GM18858 (cell line): ENCODE data around the gene KRT72.

Experiments used
- ATAC-seq: cut with Tn5 transposase; IDR thresholded peaks from one replicate; pipeline ENCODE4 v1.9.1; 2021; ENCODE audit not compliant: unreplicated experiment

KRT72 gene

GRCh38 chr12:52600941-52601481 is at the start of gene KRT72:
Gene KRT72, minus strand, starts transcription at chr12:52601463. Its CDS starts 11 bp downstream, at chr12:52601452.
- no peak for ATAC-seq

DNA sequence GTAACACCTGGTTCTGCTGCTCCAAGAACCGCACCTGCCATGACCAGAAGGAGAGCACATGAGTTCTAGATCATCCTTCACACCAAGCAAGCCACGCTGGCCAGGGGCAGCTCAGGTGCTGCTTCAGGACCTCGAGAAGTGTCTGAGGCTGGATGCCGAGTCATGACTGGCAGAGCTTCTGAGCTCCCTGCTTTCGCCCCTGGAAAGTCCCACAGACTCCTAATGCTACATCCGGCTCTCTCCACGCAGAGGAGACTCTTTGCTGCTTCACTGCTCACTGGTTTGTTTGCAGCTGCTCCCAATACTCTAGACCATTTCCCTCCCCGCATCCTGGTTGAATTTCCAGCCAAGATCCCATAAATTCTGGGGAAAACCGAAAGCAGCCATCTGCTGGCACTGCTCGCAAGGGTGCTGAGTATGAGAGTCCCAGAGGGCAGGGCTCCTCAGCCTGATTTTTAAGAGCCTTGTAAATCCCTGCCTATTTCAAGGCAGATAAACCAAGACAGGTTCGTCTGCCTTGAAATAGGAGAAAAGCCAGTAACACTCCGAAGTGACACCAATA is 49.3 kb upstream of the KRT72 start:
- ATAC-seq, result no peak

DNA sequence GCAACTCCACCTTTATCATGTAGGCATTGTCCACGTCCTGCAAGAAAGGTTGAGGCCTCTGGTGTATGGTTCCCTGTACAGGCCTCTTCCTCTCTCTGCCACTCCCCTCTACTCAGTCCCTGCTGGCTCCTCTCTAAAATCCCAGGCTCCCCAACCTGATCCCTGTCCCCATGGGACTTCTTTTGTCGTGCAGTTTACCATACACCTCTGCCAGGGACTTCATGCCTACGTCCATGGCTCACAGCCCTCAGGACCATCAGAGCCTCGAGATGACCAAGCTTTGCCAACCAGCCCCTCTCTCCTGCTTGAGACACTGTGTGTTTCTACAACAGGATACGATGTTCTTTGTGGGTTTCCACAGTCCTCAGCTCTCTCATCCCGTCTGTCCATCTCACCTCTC is 47.8 kb upstream of the KRT72 start:
- no peak for ATAC-seq

- no peak for ATAC-seq
Measured at GRCh38 chr12:52648012-52648550, 46.8 kb upstream of the KRT72 start.

DNA sequence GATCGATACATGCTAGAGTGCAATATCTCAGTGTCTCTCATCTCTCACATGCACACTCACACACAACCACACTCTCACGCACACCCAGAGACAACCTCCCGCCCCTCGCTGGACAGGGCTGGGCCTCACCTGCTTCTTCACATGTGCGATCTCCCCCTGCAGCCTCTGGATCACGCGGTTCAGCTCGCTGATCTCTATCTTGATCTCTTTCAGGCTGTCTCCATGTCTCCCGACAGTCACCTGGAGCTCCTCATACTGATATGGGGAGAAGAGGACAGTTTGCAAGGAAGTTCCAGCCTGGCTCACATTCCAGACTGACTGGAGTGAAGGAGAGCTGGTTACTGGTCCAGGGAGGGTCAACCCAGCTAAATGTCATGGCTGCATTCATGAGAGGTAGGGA is 46.3 kb upstream of the KRT72 start:
- ATAC-seq, result no peak

GRCh38 chr12:52646613-52647012 is 45.4 kb upstream of the KRT72 start:
- no peak for ATAC-seq

DNA sequence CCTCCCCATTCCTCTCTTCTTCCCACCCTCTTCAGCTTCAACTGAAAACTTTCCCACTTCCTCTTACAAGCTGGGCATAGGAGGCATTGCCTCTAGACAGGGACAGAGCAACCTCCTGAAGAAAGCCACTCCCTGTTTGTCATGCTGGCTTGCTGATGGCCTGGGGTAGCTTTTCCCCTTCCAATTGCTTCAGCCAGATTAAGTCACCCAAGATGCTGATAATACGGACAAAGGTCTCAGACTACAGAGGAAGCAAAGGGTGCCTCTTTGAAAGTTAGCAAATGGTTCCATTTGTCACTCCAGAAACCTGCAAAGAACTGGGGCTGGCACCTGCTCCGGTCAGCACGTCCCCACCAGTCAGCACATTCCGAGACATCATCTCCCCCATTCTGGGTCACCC is 44.7 kb upstream of the KRT72 start:
- ATAC-seq, result no peak

- no peak for ATAC-seq
Measured at GRCh38 chr12:52645120-52645761, 44.0 kb upstream of the KRT72 start.

DNA sequence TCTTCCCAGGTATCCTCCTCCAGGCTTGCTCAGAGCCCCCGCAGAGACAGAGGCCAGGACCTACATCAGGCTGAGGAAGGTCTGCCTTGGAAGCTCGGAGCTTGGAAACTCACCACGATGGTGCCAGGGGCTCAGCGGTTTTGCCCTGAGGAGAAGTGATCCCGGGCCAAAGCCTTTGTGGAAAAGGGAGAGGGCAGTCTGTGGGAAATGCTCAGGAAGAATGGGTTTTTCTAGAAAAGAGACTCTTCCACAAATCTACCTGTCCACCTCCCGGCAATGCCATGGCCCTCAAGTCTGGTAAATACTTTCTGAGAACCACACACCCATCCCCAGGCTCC is 42.8 kb upstream of the KRT72 start:
- ATAC-seq, result no peak

DNA sequence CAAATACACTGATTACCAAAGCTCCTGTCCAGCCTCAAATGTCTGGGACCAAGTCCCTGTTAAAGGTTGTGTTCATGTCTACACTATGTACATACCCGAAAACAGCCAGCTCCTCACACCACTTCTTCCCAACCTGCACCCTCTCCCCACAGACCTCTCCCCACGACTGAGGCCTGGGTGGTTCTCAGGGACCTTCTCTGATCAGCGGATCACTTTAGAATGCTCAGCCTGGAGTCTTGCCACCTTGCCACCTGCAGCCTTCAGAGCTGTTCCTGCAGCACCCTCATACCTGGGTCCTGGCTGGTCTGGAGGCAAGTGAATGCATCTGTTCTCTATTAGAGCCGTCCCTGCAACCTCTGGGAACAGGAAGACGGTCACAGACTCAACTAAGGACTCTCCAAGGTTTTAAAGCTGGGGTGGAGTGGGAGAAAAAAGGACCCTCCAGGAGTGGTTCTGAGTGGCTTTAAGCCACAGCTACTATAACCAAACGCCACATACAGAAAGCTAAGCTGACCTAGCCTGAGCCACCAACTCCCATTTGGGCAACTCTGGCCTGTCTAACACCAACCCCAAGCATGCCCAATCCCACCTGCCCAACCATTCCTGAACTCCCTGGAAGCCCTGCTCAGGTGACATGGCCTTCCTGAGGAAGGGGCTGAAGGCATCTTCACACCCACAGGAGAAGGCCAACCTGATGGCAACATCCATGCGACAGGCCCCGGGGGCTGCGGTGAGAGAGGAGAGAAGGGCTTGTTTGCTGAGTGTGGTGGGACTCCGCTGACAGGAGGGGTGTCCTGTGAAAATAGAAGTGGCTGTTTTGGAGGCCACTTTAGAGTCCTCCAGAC is 42.2 kb upstream of the KRT72 start:
- ATAC-seq, result no peak

DNA sequence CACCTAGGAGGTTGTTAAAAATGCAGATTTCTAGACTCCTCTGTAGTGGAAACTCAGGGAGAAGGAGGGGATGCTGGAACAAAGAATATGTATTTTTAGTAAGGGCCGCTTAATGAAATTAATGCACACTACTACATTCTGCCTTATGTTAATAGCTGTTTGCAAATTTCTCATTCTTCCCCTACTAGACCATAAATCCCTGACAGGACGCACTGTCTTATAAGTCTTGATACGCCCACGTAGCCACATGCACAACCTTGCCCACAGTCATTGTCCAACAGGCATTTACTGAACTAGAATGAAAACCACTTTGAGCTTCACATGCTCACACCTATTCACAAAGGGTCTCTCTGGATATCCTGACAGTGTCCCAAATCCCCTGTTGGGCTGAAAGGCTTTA is 40.2 kb upstream of the KRT72 start:
- ATAC-seq, result no peak

DNA sequence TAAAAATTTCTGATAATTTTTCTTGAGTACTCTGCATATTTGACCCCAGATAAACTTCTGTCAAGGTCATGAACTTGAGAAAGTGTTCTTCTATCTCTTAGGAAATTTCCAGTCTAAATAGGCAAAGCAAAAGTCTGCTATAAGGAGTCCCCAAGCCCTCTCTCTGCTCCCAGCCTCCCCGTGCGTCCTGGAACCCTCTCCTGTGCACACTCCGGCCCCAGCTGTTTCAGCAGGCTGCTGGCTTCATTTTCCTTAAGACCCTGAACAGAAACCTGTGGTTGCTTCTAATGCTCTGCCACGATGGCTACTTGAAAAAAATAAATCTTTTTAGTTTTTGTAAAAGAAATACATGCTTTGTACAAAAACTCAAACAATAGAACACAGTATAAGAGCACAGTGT is 36.0 kb upstream of the KRT72 start:
- no peak for ATAC-seq

GRCh38 chr12:52636592-52637258 is 35.5 kb upstream of the KRT72 start:
- no peak for ATAC-seq

GRCh38 chr12:52636189-52636588 is 34.9 kb upstream of the KRT72 start:
- no peak for ATAC-seq

DNA sequence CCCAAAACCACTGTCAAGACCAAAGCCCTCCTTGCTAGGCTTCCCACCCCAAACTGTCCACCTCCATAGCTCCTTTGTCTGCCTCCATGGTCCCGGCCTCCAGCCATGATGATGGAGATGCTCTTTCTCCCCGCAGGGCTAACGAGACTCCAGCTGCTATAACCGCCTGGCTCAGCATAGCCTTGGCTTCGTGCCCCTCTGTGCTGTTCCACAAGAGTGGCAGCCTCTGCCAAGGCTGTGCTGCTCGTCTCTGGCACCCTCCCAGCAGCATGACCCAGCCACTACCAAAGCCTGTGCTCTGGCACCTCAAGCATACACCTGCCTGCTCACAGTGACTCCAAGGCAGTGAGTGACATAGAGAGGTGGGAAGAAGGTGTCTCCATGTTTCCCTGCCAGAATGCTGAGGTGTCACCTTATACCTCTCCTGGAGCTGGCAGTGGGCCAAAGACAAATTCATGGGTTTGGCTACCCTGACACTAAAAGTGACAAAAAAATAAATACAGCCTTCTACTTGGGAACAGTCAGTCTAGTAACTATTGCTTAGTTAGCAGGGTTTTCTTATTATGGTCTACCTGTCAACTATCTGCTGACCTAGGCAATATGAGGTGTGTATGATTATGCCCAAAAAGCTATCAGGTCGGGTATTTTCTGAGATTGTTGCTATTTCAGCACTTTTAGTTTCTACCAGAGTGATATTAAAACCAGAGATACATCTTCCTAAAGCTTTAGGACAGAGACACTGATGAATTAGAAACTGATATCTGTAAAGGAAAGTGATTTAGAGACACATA is 33.2 kb upstream of the KRT72 start:
- no peak for ATAC-seq

GRCh38 chr12:52633383-52633782 is 32.1 kb upstream of the KRT72 start:
- ATAC-seq, result no peak

GRCh38 chr12:52632656-52633055 is 31.4 kb upstream of the KRT72 start:
- ATAC-seq, result no peak

DNA sequence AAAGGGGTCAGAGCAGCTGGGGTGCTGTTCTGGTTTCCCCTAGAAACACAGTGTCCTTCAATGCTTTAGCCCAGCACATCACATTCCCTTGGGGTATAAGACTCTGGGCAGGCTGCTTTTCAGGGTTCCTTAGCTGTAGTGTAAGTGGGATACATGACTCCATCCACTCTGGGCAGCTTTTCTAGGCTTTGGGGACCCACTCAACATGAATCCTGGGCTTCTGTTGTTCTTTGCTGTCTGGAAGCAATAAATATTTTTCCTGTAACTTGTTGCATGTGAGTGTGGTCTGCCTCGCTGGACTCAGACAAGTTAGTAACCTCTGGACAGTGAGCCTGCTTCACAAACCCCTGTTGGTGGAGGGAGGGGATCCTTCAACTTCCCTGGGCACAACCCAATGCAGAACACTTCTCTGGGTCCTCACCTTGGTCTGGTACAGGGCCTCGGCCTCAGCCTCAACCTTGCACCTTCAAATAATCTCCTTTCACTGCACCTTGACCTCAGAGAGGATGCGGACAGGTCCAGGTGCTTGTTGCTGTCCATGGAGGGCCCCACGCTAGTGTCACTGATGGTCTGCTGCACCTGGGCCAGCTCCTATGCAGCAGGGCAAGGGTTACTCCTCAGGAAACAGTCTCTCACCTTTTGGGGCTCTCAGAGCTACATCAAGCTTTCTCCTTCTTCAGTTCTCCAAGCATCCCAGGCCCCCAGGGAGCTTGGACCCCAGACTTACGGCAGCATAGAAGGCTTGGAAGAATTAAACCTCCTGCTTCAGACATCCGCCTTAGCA is 30.6 kb upstream of the KRT72 start:
- ATAC-seq, result no peak

- ATAC-seq, result no peak
Measured at GRCh38 chr12:52631264-52631663, 30.0 kb upstream of the KRT72 start.
